ENCODE data around the gene SLC31A1. TPM values are rescaled to one million over a fixed set of nuclear protein-coding genes. Genes with fewer than 3 reads are reported as not detected.
"Not testable (repeated sequence)": the region's sequence is repeated elsewhere in the genome, so short reads cannot be mapped to it uniquely, and the experiment has no call there.

SLC31A1 gene
- total RNA-seq, 1 donor from 2014 or later, result 14.8 TPM

DNA sequence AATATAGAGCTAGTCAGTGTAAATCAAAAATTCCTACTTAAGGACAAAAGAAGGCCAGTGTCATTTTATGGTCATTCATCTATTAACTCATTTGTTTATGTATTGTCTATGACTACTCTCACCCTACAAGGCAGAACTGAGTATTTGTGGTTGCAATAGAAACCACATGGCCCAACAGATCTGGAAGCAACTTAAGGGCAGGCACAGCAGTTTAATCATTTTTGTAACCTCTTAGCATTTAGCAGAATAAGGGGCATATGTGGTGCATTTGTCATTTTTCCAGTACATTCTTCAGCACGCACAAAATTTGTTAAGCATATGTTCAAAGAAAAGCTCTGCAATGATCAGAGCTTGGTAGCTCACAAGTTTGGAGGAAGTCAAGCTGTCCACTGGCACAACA is 1.4 kb upstream of the SLC31A1 start:
- no peak for DNase-seq (ENCODE audit: extremely low read depth, low read depth, low spot score)

DNA sequence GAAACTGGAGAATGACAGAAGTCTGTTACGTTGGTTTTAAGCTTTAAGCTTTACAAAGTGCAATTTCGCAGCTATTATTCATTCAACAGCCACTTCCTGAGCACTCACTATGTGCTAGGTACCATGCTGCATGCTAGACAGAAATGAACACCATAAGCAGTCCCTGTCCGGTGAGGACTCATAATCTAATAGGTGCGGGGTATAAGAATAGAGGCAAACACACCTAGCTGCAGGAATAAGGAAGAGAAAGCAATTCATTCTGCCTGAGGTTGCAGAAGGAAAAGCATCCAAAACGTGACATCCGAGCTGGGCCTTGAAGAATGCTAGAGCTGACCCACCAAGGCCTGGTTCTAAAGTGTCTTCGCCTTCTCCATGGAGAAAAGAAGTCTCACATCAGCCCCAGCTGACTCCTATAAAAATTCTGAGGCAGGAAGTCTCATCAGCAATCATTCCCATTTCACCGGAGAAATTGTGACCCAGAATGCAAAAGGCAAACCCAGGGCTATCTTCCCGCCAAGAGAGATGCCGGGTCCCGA is 809 bp upstream of the SLC31A1 start:
- no peak for DNase-seq (ENCODE audit: extremely low read depth, low read depth, low spot score)

DNA sequence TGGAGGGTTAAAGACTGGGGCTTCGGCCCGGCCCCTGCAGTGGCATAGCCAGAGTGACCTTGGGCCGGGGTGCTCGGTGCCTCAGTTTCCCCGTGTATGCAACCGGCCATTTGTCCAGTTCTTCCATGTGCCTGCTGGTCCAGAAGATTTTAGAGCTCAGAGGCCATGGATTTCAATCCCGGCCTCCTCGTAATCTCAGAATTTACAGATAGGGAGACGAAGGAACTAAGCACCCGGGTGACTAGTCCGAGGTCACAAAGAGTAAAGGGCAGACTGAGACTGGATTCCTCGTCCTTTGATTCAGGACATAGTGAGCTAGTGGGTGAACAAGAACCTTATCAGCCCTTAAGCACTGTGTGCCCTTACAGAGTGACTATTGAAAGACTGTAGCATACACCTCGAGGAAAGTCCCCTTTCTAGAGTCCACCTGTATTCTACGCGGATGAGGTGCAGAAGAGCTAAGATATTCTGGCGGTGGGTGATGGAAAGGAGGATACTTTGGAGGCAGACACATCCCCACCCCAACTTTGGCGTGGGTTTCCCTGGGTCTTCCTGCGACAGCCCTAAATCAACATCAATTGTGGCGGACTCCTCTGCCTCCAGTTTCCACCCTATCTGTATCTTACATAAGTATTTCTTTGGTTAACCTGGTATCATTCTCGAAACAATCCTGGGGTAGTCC is 597 bp downstream of the SLC31A1 start:
- DNase-seq (ENCODE audit: extremely low read depth, low read depth, low spot score), result no peak

DNA sequence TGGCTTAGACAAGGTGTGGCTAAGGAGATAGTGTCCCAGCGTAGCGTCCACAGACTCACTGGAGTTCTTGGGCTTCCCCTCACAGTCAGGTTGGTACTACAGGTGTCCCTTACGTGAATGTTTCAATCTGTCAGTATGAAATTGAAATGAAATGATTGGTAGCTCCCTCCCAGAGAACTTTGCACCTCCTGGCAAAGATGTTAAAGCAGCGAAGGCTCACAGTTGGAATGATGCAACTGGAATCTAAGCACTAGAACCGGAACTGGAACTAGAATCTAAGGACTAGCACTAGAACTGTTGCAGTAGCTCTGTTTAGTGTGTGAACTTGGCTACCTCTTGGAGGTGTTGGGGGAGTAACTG is 1.1 kb downstream of the SLC31A1 start:
- no peak for DNase-seq (ENCODE audit: extremely low read depth, low read depth, low spot score)

DNA sequence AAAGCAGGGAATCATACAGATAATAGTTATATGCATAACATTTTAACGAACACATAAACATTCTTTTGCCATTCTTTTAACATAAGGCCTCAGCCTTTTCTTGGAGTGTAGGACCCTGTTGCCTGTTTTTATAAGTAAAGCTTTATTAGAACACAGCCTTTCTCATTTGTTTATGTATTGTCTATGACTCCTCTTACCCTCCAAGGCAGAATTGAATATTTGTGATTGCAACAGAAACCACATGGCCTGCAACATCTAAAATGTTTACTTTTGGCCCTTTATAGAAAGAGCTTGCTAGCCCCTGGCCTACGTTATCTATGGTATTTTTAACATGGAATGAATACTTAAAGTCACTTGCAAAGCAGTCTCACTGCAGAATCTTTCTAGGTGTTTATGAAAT is 2.6 kb downstream of the SLC31A1 start:
- no peak for DNase-seq (ENCODE audit: extremely low read depth, low read depth, low spot score)

DNA sequence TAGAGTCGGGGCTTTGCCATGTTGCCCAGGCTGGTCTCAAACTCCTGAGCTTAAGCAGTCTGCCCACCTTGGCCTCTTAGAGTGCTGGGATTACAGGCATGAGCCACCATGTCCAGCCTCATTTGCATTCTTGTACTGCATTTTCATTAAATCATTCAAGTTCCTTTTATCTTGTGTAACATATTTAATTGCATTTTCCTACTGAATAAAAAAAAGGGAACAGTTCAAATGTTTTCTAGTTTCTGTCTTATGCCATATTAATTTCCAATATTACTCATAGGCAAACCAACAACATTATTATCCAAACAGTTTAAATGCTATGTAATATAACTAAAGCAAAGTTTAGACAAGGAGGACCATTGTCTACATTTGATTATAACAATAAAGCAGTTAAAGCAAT is 6.1 kb downstream of the SLC31A1 start:
- no peak for DNase-seq (ENCODE audit: extremely low read depth, low read depth, low spot score)

DNA sequence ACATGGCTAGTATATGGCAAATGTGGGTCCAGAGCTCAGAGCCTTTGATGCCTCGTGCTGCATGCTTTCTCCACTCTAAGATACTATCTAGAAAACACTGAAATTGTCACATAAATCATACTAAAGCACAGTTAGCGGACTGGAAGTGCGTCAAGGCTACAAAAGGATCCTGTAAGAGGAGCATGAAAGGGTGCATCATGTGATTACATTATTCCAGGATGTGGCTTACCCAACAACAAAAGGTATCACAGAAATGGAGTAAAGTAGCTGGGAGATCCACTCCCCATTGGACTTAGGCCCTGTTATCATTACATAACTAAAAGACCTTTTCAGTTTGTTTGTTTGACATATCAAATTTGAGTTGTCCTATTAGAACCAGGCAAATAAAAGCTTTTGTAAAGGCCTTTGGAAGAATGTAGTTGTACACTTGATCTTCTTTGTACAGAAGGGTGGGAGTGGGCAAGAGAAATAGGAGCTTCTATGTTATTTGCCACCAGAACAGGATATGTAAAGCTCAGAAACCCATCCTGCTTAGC is 6.9 kb downstream of the SLC31A1 start:
- DNase-seq (ENCODE audit: extremely low read depth, low read depth, low spot score), result no peak

DNA sequence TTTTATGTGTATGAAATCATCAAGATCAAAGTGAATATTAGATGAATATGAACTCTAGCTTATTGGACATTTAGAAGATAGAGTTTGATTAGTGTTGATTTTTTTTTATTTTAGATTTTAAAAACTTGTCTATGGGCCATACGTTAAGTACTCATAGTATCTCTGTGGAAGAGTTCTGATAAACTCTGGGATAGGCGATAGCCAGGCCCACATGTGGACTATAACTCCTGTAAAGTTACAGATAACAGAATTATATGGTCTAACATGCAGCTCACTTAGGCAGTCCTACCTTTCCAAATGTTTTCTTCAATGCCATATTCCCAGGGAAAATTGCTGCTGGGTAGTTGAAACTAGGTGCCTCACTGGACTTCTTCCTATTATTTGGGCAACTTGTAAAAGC is 10.4 kb downstream of the SLC31A1 start:
- DNase-seq (ENCODE audit: extremely low read depth, low read depth, low spot score), result no peak

DNA sequence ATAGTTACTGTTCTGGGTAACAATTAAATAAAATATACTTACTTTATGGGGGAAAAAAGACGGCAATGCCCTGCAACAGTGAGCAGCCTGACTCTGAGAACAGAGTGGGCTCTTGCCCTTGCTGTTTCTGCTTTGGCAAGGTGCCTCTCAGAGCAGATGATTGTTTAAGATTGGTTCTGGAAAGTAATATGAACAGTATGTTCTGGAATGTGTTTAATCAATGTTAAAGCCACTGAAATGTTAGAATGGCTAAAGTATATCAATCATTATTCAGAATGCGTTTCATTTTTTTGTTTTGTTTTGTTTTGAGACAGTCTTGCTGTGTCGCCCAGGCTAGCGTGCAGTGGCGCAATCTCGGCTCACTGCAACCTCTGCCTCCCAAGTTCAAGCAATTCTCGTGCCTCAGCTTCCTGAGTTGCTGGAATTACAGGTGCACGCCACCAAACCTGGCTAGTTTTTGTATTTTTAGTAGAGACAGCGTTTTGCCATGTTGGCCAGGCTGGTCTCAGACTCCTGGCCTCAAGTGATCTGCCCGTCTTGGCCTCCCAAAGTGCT is 14.4 kb downstream of the SLC31A1 start:
- DNase-seq (ENCODE audit: extremely low read depth, low read depth, low spot score), result not testable (repeated sequence)

DNA sequence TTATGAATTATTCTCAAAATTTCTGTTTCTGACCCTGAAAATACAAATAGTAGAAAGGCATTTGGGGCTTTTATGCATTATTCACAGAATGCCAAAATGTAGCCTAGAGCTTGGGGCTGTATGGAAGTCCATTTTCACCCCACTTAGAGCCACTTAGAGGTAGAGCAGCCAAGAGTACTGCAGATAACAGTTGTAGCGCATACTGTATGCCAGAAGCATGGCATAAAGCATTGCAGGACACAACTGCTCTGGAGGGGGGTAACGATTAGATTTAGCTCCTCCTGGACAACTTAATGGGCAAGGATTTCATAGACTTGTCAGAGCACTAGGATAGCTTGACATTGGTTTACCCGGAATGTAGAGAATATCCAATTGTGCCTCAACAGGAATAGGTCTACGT is 15.7 kb downstream of the SLC31A1 start:
- DNase-seq (ENCODE audit: extremely low read depth, low read depth, low spot score), result no peak

DNA sequence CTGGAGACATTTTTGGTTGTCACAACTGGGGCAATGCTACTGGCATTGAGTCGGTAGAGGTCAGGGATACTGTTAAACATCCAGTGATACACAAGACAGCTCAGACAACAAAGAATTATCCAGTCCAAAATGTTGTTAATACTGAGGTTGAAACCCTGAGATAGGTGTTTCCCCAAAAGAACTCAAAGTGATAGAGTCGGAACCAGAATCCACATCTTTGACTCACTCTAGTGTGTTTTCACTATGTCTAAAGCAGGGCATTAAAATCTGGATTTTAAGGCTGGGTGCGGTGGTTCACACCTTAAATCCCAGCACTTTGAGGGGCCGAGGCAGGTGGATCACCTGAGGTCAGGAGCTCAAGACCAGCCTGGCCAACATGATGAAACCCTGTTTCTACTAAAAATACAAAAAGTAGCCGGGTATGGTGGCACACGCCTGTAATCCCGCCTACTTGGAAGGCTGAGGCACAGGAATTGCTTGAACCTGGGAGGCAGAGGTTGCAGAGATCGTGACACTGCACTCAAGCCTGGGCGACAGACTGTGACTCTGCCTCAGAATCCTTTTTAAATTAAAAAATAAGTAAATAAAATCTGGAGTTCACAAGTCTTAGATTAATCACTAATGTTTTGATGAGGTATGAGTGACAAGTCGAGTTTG is 17.0 kb downstream of the SLC31A1 start:
- DNase-seq (ENCODE audit: extremely low read depth, low read depth, low spot score), result no peak

DNA sequence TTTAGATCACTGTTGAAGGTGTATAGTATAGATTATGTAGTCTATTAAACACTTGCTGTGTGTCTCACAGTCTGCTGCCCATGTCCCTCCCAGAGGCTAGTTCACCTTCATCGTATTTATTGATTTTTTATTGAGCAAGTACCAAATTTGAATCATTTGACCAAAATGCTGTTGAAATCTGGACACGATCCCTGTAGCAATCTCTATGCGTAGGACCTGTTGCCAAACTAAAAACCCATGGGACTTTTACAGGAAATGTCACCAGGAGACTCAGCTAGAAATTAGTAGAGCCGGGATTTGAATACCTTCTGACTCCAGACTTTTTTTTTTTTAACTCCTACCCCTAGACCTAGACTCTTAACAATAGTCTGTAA is 17.5 kb downstream of the SLC31A1 start:
- DNase-seq (ENCODE audit: extremely low read depth, low read depth, low spot score), result no peak

DNA sequence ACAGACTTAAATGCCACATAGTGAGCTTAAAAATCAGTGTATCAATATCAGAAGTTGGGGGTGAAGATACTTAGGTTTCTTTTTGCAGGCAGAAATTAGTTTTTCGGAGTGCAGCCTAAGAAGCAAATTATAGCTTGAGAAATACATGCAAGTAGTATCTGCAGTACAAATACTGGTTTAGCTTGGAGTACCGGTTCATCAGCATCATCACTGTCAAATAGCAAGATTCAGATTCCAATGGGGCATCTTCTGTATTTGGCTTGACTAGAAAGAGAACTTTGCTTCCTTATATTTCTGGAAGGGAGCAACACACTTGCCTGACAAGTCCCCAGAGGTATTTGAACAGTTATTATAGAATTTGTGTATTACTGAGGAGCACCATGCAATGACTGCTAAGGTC is 19.8 kb downstream of the SLC31A1 start:
- DNase-seq (ENCODE audit: extremely low read depth, low read depth, low spot score), result no peak

DNA sequence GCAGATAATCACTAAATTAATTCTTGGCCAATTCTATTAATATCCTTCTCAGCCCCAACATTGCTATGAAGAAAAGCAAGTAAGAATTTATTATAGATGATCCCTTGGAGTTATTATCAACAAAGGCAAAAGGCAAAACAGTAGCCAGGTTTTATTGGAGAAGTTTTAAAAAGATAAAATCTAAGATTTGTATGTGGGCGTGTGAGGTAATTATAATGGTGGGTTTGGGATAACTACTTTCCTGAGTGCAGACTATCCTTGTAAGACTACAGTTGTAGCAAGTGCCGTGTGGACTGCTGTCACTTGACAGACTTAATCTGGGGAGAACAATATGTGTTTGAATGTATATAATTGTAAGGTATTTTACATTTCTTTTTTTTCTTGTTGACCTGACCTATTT is 23.2 kb downstream of the SLC31A1 start:
- no peak for DNase-seq (ENCODE audit: extremely low read depth, low read depth, low spot score)

DNA sequence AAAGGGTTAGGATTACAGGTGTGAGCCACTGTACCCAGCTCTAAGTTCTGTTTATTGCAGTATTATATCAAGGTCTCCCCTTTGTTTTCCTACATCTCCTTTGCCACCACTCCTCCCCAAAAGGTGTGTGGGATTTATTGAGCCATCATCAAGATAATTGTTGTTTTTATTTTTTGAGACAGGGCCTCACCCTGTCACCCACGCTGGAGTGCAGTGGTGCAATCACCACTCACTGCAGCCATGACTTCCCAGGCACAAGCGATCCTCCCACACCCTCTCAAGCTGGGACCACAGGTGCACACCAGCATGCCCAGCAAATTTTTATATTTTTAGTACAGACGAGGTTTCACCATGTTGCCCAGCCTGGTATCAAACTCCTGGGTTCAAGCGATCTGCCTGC is 24.6 kb downstream of the SLC31A1 start:
- no peak for DNase-seq (ENCODE audit: extremely low read depth, low read depth, low spot score)

DNA sequence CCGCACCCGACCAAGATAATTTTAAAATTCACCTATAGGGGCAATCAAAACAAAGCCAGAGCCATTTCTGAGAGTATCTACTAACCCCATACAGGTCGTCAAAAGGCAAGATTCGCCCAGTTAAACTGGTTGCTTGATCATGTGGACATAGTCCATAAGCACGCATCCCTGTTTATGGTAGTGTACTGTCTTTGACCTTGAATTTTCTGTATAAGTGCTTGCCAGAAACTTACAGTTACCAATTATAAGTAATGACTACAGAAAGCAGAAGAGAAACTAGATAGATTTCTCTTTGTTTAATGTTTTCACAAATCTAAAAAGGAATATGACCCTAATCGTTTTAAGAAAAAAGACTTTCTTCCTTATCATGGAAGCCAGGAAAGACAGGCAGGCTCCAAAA is 25.6 kb downstream of the SLC31A1 start:
- no peak for DNase-seq (ENCODE audit: extremely low read depth, low read depth, low spot score)

DNA sequence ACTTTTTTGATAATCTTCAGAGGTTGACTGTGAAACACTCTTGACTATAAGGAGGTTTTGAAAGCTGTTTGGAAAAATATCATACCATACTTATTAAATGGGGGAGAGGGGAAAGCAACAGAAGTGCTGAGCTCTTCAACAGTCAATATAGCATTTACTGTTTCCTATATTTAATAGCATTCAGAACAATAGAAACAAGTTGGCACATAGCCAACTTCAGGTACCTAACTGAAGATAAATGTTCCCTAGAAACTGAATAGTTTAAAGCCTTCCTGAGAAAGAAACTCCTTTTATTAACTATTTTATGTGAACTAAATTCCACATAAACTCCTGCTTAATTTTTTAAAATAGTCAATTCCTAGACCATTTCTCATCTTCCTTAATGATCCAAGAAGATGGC is 26.3 kb downstream of the SLC31A1 start:
- no peak for DNase-seq (ENCODE audit: extremely low read depth, low read depth, low spot score)

DNA sequence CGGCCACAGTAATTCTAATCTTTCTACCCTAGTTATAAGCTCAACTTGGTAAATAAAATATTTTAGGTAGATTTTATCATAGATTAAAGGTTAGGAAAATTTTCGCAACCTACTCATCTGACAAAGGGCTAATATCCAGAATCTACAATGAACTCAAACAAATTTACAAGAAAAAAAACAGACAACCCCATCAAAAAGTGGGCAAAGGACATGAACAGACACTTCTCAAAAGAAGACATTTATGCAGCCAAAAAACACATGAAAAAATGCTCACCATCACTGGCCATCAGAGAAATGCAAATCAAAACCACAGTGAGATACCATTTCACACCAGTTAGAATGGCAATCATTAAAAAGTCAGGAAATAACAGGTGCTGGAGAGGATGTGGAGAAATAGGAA is 28.3 kb downstream of the SLC31A1 start:
- DNase-seq (ENCODE audit: extremely low read depth, low read depth, low spot score), result not testable (repeated sequence)

DNA sequence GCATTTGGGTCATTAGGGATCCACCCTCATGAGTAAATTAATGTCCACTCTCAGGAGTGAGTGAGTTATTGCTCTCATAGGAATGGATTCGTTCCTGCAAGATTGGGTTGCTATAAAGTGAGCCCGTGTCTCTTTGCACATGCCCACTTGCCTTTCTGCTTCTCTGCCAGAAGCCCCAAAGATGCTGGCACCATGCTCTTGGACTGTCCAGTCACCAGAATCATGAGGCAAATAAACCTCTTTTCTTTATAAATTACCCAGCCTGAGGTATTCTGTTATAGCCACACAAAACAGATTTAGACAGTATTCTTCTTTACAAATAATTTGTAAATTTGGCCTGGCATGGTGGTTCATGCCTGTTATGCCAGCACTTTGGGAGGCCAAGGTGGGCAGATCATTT is 29.5 kb downstream of the SLC31A1 start:
- DNase-seq (ENCODE audit: extremely low read depth, low read depth, low spot score), result no peak

DNA sequence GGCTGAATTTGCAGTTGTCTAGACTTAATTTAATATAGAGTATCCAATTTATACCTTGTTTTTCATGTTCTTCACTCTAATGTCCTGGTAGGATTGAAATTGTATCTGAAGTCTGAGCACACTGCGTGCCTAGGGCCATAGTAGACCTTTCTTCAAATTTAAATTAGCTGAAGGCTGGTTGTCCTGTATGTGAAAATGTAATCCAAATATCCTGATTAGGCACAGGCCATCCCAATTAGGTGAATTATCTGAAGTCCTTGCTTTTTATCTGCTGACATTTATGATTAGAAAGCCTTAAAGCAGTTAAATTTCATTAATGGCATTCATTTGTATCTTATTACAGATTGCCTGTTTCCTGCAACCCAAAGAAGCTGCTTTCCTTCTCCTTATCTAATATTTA is 33.6 kb downstream of the SLC31A1 start:
- DNase-seq (ENCODE audit: extremely low read depth, low read depth, low spot score), result no peak

DNA sequence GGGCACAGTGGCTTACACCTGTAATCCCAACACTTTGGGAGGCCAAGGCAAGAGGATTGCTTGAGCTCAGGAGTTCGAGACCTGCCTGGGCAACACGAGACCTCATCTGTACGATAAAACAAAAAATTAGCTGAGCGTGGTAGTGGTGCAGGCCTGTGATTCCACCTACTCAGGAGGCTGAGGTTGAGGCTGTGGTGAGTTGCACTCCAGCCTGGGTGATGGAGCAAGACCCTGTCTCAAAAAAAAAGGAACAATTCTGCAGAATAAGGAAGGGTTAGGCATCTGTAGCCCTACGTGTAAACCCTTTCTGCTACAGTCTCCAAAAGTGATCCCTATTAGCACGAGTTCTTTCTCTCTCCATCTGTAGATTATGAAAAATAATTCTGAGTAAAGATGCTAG is 34.1 kb downstream of the SLC31A1 start:
- DNase-seq (ENCODE audit: extremely low read depth, low read depth, low spot score), result no peak

DNA sequence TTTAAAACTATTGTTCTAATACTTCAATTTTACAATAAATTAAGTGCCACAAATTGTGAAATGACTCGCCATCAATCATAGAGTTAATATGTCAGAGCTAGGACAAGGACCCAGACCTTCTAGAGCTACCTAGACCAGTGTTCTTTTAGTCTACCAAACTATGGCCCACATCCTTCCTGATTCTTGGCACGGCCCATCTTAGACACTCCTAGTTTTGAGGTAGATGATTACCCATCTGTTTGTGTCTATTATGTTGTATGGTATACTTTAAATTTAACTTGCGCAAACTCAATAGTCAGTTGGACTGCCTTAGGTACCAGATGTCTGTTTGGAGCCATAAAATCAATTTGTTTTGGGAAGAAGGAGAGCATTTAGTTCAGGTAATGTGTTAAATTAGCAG is 36.5 kb downstream of the SLC31A1 start:
- no peak for DNase-seq (ENCODE audit: extremely low read depth, low read depth, low spot score)
